Measurements from ENCODE around the gene HAGH.
"Not testable (repeated sequence)": the region's sequence is repeated elsewhere in the genome, so short reads cannot be mapped to it uniquely, and the experiment has no call there.

The HAGH gene
- 40.5 to 49.4 reads per million in 2 donors for total RNA-seq

GRCh38 chr16:1826691-1827573, at the start of gene HAGH, which contains the start of gene FAHD1:
Gene HAGH (minus strand): TSS chr16:1826825. CDS start chr16:1826787, 38 bp downstream.
Gene FAHD1 (plus strand): TSS chr16:1827206. CDS start chr16:1827239, 33 bp downstream.
- DNase-seq: peak; percentile 80

- not testable (repeated sequence) for DNase-seq
Observed at GRCh38 chr16:1876066-1876465, 49.4 kb upstream of the HAGH start.

- DNase-seq: no peak
Observed at GRCh38 chr16:1874854-1875253, 48.2 kb upstream of the HAGH start.

GRCh38 chr16:1871974-1872635, 45.5 kb upstream of the HAGH start, which contains the start of gene MEIOB:
Gene MEIOB (minus strand): TSS chr16:1872164. CDS start chr16:1868175, 3,989 bp downstream.
- no peak for DNase-seq

- no peak for DNase-seq
Observed at GRCh38 chr16:1870365-1871082, 43.9 kb upstream of the HAGH start.

- DNase-seq: no peak
Observed at GRCh38 chr16:1865902-1866690, 39.5 kb upstream of the HAGH start.

- no peak for DNase-seq
Observed at GRCh38 chr16:1863681-1864460, 37.2 kb upstream of the HAGH start.

GRCh38 chr16:1862394-1862793, 35.8 kb upstream of the HAGH start:
- no peak for DNase-seq

- DNase-seq: no peak
Observed at GRCh38 chr16:1861730-1862129, 35.1 kb upstream of the HAGH start.

GRCh38 chr16:1859650-1860049, 33.0 kb upstream of the HAGH start:
- no peak for DNase-seq

GRCh38 chr16:1858189-1858865, 31.7 kb upstream of the HAGH start:
- DNase-seq: no peak

- DNase-seq: no peak
Observed at GRCh38 chr16:1857433-1858097, 30.9 kb upstream of the HAGH start.

GRCh38 chr16:1851793-1852192, 25.2 kb upstream of the HAGH start:
- no peak for DNase-seq

- DNase-seq: no peak
Observed at GRCh38 chr16:1850981-1851380, 24.4 kb upstream of the HAGH start.

GRCh38 chr16:1846416-1846815, 19.8 kb upstream of the HAGH start:
- no peak for DNase-seq

- DNase-seq: no peak
Observed at GRCh38 chr16:1845985-1846384, 19.4 kb upstream of the HAGH start.

GRCh38 chr16:1839554-1839953, 12.9 kb upstream of the HAGH start:
- DNase-seq: no peak

- DNase-seq: no peak
Observed at GRCh38 chr16:1834096-1834495, 7.5 kb upstream of the HAGH start.

GRCh38 chr16:1832838-1833454, 6.3 kb upstream of the HAGH start:
- DNase-seq: no peak
